Embryonic facial prominence (tissue), 1 donor: Measurements from ENCODE around the gene C3orf49.

ENCODE experiments used
- DNase-seq: peaks from one replicate; pipeline ENCODE4 v3.0.0-alpha.2; 2016; ENCODE audit errors: extremely low spot score

C3orf49 gene

GRCh38 chr3:63886858-63887257, 67.8 kb downstream of the C3orf49 start:
- no peak for DNase-seq

- no peak for DNase-seq
These were observed 72.4 kb downstream of the C3orf49 start for GRCh38 chr3:63891518-63891917.

GRCh38 chr3:63892773-63893352, 73.8 kb downstream of the C3orf49 start:
- DNase-seq, result no peak

- DNase-seq, result no peak
These were observed 76.5 kb downstream of the C3orf49 start for GRCh38 chr3:63895422-63896189.

- DNase-seq, result no peak
These were observed 77.4 kb downstream of the C3orf49 start for GRCh38 chr3:63896332-63897030.
